Heart left ventricle (tissue), 13 donors: Measurements from ENCODE around the gene PTX4.

ENCODE experiments used
- CTCF ChIP-seq, 12 donors: fragments of 200-600 bp; sonication (generic) in 4 of 12; IDR thresholded peaks; one replicate each; pipeline versions ENCODE4 v1.5.0 to v1.8.0; 2018 to 2022; ENCODE audit warnings: antibody characterized with exemption in 12 of 12, mild to moderate bottlenecking in 5 of 12
- POLR2A ChIP-seq, 2 donors: fragments of 450-650 bp; IDR thresholded peaks; one replicate each; pipeline ENCODE4 v1.6.1; 2017; ENCODE audit warnings: antibody characterized with exemption in 2 of 2, mild to moderate bottlenecking in 2 of 2, moderate library complexity in 2 of 2
- donor health status: ischemic (EF 13 %, LVEDD 7.1; RV severe dilation, severe dysfunction).
- donor health status: DM: no; HTN: yes; CAD: no.
- donor health status: DM: no; HTN: no; CAD: no.
- donor health status: ischemic (EF 25% LVEDD 6.9; RV normal size, moderate dysfunction).
- donor health status: ischemic (EF 25% LVEDD 5.7; RV mildly dilated, moderate dysfunction).
- donor health status: ischemic (EF 35%, LVEDD 5.7; RV mildly dilated, moderate dysfunction).
- donor health status: nonischemic (EF 11% LVEDD 7.7; RV severe dilation, severe dysfunction).
- donor health status: DM: yes; HTN: yes; CAD: no.
- donor health status: PGD.
- donor health status: ischemic (EF 29% LVEDD 5.4; RV normal size, mild dysfunction).
- donor health status: nonischemic (EF 23%, LVEDD 6.1; RV moderate dilation, normal function).

- no peak for TF ChIP-seq CTCF (IDR thresholded peaks at IDR 0.05)
- TF ChIP-seq POLR2A (IDR thresholded peaks at IDR 0.05), result no peak
Measured at GRCh38 chr16:1458977-1459341, 29.8 kb downstream of the PTX4 start.
